Adrenal gland (tissue), 5 donors: ENCODE data around the gene GABBR1.

Experiments
- CTCF ChIP-seq, 6 experiments: fragments of 450-650 bp in 4 of 6; fragments of 200-600 bp in 2 of 6; sonication (generic) in 1 of 6; IDR thresholded peaks; 1 replicate in 5 of 6; 2 replicates in 1 of 6; pipeline versions ENCODE4 v1.5.1 to v1.8.0; 2016 to 2021; ENCODE audit warnings: antibody characterized with exemption in 6 of 6, mild to moderate bottlenecking in 2 of 6, moderate library complexity in 1 of 6
- POLR2A ChIP-seq, 2 donors: fragments of 450-650 bp; IDR thresholded peaks; one replicate each; pipeline ENCODE4 v1.6.1; 2017; ENCODE audit warnings: antibody characterized with exemption in 2 of 2, mild to moderate bottlenecking in 2 of 2, moderate library complexity in 1 of 2
- donor health status: DM: no; HTN: no; CAD: no.

- TF ChIP-seq POLR2A (IDR thresholded peaks at IDR 0.05) (no peak), CTCF (IDR thresholded peaks at IDR 0.05) (no peak)
Observed at GRCh38 chr6:29527564-29527963, 105.4 kb downstream of the GABBR1 start.
